Thoracic aorta (tissue), 2 donors: ENCODE results near the gene POLE3. TPM values are rescaled to one million over a fixed set of nuclear protein-coding genes. Genes with fewer than 3 reads are reported as not detected.

ENCODE experiments used
- ATAC-seq: fragments of 150-250 bp; one replicate; pipeline ENCODE4 v1.8.0; 2017; ENCODE audit warnings: low read depth; ENCODE audit not compliant: insufficient number of reproducible peaks, low FRiP score
- DNase-seq: peaks from one replicate; pipeline ENCODE4 v3.0.0-alpha.2; 2020; ENCODE audit warnings: low spot score
- H3K27ac ChIP-seq, 2 donors: fragments of 200-600 bp; sonication (generic); 1 replicate in 1 of 2; 2 replicates in 1 of 2; pipeline ENCODE4 v1.5.1; 2016; ENCODE audit warnings: mild to moderate bottlenecking in 2 of 2, moderate library complexity in 2 of 2
- H3K27me3 ChIP-seq: fragments of 200-600 bp; sonication (generic); replicated peaks from 2 replicates; pipeline ENCODE4 v1.6.0; 2016; ENCODE audit warnings: mild to moderate bottlenecking; ENCODE audit not compliant: insufficient read depth
- H3K36me3 ChIP-seq: fragments of 200-600 bp; sonication (generic); one replicate; pipeline ENCODE4 v1.5.1; 2016
- H3K4me1 ChIP-seq, 2 donors: fragments of 200-600 bp; sonication (generic); 1 replicate in 1 of 2; 2 replicates in 1 of 2; pipeline versions ENCODE4 v1.5.1 to v1.6.0; 2016; ENCODE audit warnings: low read depth in 2 of 2, mild to moderate bottlenecking in 1 of 2; ENCODE audit not compliant: control insufficient read depth in 1 of 2
- H3K4me3 ChIP-seq: fragments of 200-600 bp; sonication (generic); 2 replicates; pipeline ENCODE4 v1.5.1; 2016; ENCODE audit warnings: mild to moderate bottlenecking
- H3K9me3 ChIP-seq: fragments of 200-600 bp; sonication (generic); 2 replicates; pipeline ENCODE4 v1.5.1; 2016
- total RNA-seq, 2 donors: library from RNA; depleted of rRNA; stranded (reverse); fragments of >200 nt; gene quantifications; one replicate each; pipeline versions ENCODE4 v1.1.0 to v1.2.3, GENCODE V29; 2016
- TF ChIP-seq, protein P1 (sequence below): fragments of 200-600 bp; sonication (generic); IDR thresholded peaks from one replicate; pipeline ENCODE4 v1.5.1; 2019; ENCODE audit warnings: antibody characterized with exemption

The POLE3 gene, protein sequence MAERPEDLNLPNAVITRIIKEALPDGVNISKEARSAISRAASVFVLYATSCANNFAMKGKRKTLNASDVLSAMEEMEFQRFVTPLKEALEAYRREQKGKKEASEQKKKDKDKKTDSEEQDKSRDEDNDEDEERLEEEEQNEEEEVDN
- 10 to 100 TPM; 24.2 to 32.0 TPM for total RNA-seq

GRCh38 chr9:113410207-113410864 lies at the start of gene POLE3, which contains the start of gene C9orf43:
POLE3 (minus strand) TSS chr9:113410675; CDS start chr9:113410293, 382 bp downstream.
C9orf43 (plus strand) TSS chr9:113410747; CDS start chr9:113413494, 2,747 bp downstream.
- TF ChIP-seq, protein P1, sequence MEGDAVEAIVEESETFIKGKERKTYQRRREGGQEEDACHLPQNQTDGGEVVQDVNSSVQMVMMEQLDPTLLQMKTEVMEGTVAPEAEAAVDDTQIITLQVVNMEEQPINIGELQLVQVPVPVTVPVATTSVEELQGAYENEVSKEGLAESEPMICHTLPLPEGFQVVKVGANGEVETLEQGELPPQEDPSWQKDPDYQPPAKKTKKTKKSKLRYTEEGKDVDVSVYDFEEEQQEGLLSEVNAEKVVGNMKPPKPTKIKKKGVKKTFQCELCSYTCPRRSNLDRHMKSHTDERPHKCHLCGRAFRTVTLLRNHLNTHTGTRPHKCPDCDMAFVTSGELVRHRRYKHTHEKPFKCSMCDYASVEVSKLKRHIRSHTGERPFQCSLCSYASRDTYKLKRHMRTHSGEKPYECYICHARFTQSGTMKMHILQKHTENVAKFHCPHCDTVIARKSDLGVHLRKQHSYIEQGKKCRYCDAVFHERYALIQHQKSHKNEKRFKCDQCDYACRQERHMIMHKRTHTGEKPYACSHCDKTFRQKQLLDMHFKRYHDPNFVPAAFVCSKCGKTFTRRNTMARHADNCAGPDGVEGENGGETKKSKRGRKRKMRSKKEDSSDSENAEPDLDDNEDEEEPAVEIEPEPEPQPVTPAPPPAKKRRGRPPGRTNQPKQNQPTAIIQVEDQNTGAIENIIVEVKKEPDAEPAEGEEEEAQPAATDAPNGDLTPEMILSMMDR, result no peak
- peak within 1 kb of the TSS; percentile 92 to 93 for H3K27ac ChIP-seq
- no peaks in the 10 kb centered on the region for H3K9me3 ChIP-seq
- peak within 1 kb of the TSS; percentile 91 for H3K4me3 ChIP-seq
- H3K27me3 ChIP-seq, result no peaks in the 10 kb centered on the region
- ATAC-seq (peak; percentile 95), DNase-seq (peak; percentile 80)
- H3K4me1 ChIP-seq, result peaks cover 8 to 19% of the 10 kb centered on the region in 2 donors
- peaks cover 8% of the 10 kb centered on the region for H3K36me3 ChIP-seq

DNA sequence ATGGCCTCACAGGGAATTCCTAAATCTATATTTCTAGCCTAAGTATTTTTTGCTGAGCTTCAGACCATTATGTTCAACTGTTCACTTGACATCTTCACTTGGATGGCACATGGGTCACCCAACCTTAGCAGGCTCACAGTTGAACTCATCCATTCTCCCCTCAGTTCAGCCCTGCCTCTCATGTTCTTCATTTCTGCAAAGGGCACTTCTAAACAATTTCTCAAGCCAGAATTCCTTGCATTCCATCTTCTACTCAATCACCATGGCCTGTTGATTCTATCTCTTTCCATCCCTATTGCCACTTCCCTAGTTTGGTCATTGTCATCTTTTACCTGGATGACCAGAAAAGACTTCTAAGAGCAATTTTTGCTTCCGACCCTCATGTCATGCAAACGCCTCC lies 45.8 kb upstream of the POLE3 start:
- no peak overlapping the region for H3K4me3 ChIP-seq
- TF ChIP-seq, protein P1, result no peak
- no peaks in the 10 kb centered on the region for H3K27me3 ChIP-seq
- DNase-seq, result no peak
- no peak for ATAC-seq
- peak overlapping the region; percentile 91 to 98 for H3K27ac ChIP-seq
- no peaks in the 10 kb centered on the region for H3K9me3 ChIP-seq
- H3K36me3 ChIP-seq, result no peaks in the 10 kb centered on the region
- peaks cover 30 to 50% of the 10 kb centered on the region in 2 donors for H3K4me1 ChIP-seq

DNA sequence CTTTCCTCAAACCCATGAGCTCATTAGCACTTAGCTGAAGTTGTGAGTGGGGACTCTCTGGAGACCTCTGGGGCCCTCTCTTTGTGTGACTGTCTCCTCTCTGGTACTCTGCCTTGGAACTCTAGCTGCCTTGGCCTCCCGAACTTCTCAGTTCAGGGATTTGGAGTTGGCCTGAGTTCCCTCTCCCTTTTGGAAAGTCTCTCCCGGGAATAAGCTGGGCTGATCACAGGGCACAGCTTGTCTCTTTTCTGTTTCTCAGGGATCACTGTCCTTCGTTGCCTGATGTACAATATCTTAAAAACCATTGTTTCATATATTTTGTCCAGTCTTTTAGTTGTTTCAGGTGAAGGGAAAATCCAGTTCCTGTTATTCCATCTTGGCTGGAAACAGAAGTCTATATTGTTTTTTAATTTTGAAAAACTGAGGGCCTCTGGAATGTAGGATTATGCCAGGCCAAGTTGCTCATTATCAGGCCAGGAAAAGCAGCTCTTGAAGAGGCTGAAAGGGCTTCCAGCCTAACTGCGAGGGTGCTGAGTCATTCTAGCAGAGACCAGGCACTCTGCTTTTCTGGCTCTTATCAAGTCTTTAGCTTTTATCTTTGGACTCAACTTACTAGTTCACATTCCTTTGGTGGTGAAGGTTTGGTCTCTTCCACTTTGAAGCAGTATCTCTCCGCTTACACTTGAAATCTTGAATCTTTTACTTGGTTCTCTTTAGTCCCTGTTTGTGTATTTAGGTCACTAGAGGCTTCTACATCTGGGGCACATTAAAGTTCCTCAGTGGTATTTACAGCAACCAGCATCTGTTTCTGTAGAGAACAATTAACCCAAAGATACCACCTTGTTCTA lies 44.7 kb upstream of the POLE3 start:
- no peaks in the 10 kb centered on the region for H3K9me3 ChIP-seq
- peak overlapping the region; percentile 26 for H3K4me3 ChIP-seq
- TF ChIP-seq, protein P1, result no peak
- H3K27me3 ChIP-seq, result no peaks in the 10 kb centered on the region
- DNase-seq (peak; percentile 38), ATAC-seq (peak; percentile 86)
- no peaks in the 10 kb centered on the region for H3K36me3 ChIP-seq
- H3K27ac ChIP-seq, result peak overlapping the region; percentile 91 to 98
- peaks cover 30 to 56% of the 10 kb centered on the region in 2 donors for H3K4me1 ChIP-seq

- DNase-seq (no peak), ATAC-seq (no peak)
- no peaks in the 10 kb centered on the region for H3K9me3 ChIP-seq
- peaks cover 30 to 71% of the 10 kb centered on the region in 2 donors for H3K4me1 ChIP-seq
- H3K4me3 ChIP-seq, result no peak overlapping the region
- TF ChIP-seq, protein P1, result no peak
- H3K27me3 ChIP-seq, result no peaks in the 10 kb centered on the region
- no peaks in the 10 kb centered on the region for H3K36me3 ChIP-seq
- H3K27ac ChIP-seq, result peak overlapping the region; percentile 63 to 73
Observed at GRCh38 chr9:113452113-113452605, 41.7 kb upstream of the POLE3 start.

- H3K9me3 ChIP-seq, result no peaks in the 10 kb centered on the region
- peaks cover 6 to 50% of the 10 kb centered on the region in 2 donors for H3K4me1 ChIP-seq
- no peak for DNase-seq
- no peak for ATAC-seq
- H3K36me3 ChIP-seq, result no peaks in the 10 kb centered on the region
- no peaks in the 10 kb centered on the region for H3K27me3 ChIP-seq
- H3K4me3 ChIP-seq, result no peak overlapping the region
- peak overlapping the region; percentile 71 to 72 for H3K27ac ChIP-seq
- TF ChIP-seq, protein P1, result no peak
Observed at GRCh38 chr9:113449376-113449775, 38.9 kb upstream of the POLE3 start.
